A673 (cell line): ENCODE measurements around the gene SLC22A23. TPM values are rescaled to one million over a fixed set of nuclear protein-coding genes. Genes with fewer than 3 reads are reported as not detected.

Source experiments
- Bru-seq: library from RNA; stranded (reverse); fragments of 400-500 nt; gene quantifications from one replicate; lab custom pipeline; 2021; lab: Mats Ljungman, UMichigan
- BruChase-seq, 2 experiments: library from RNA; stranded (reverse); fragments of 400-500 nt; gene quantifications; one replicate each; lab custom pipeline; 2021; lab: Mats Ljungman, UMichigan
- BruUV-seq: library from RNA; stranded (reverse); fragments of 400-500 nt; replicated peaks from 2 replicates; lab custom pipeline; 2021; lab: Mats Ljungman, UMichigan
- CTCF ChIA-PET: fragments of 300-600 bp; sonication (Branson Sonifier 250); formaldehyde crosslinking; loops from one replicate; lab custom pipeline; 2022; ENCODE audit warnings: antibody characterized with exemption; lab: Charles Lee
- POLR2A ChIA-PET: fragments of 300-600 bp; sonication (Branson Sonifier 250); formaldehyde crosslinking; loops from one replicate; lab custom pipeline; 2022; ENCODE audit warnings: antibody characterized with exemption; ENCODE audit not compliant: low non-redundant PET; lab: Charles Lee
- DNase-seq: peaks from one replicate; pipeline ENCODE4 v3.0.0-alpha.2; 2015; ENCODE audit warnings: low spot score
- H3K27ac ChIP-seq: fragments of 200-600 bp; sonication (generic); 2 replicates; pipeline ENCODE4 v1.5.1; 2016; ENCODE audit warnings: mixed run types, low read depth, mild to moderate bottlenecking, mixed read lengths, antibody characterized with exemption, low read length; ENCODE audit not compliant: poor library complexity, severe bottlenecking
- H3K27me3 ChIP-seq: fragments of 200-600 bp; sonication (generic); replicated peaks from 2 replicates; pipeline ENCODE4 v1.6.1; 2017; ENCODE audit warnings: mixed run types, low read depth, mild to moderate bottlenecking, mixed read lengths, antibody characterized with exemption, low read length; ENCODE audit not compliant: insufficient read depth, poor library complexity
- H3K36me3 ChIP-seq: fragments of 200-600 bp; sonication (generic); 2 replicates; pipeline ENCODE4 v1.6.1; 2016; ENCODE audit warnings: mixed run types, mild to moderate bottlenecking, mixed read lengths, antibody characterized with exemption, low read length; ENCODE audit not compliant: insufficient read depth, poor library complexity, severe bottlenecking
- H3K4me1 ChIP-seq: fragments of 200-600 bp; sonication (generic); 2 replicates; pipeline ENCODE4 v1.6.1; 2017; ENCODE audit warnings: mixed run types, mild to moderate bottlenecking, mixed read lengths, antibody characterized with exemption, low read length; ENCODE audit not compliant: insufficient read depth, poor library complexity, severe bottlenecking
- H3K4me3 ChIP-seq: fragments of 200-600 bp; sonication (generic); 2 replicates; pipeline ENCODE4 v1.5.1; 2016; ENCODE audit warnings: low read depth, mixed run types, mild to moderate bottlenecking, mixed read lengths, low read length; ENCODE audit not compliant: poor library complexity, severe bottlenecking
- H3K9me3 ChIP-seq: fragments of 200-600 bp; sonication (generic); 2 replicates; pipeline ENCODE4 v1.6.1; 2016; ENCODE audit warnings: mixed run types, low read depth, mild to moderate bottlenecking, mixed read lengths, antibody characterized with exemption, low read length; ENCODE audit not compliant: poor library complexity, severe bottlenecking
- EZH2 ChIP-seq: fragments of 200-600 bp; sonication (generic); IDR thresholded peaks from 2 replicates; pipeline ENCODE4 v1.6.1; 2017; ENCODE audit warnings: borderline replicate concordance, low read depth, mild to moderate bottlenecking, mixed read lengths, antibody characterized with exemption, low read length; ENCODE audit not compliant: poor library complexity, severe bottlenecking
- intact Hi-C: fragments of 100-400 bp; cut with micrococcal nuclease; formaldehyde crosslinking; loops from one replicate; pipeline ENCODE4 v1.10.0; 2022; ENCODE audit not compliant: unreplicated experiment
- long read RNA-seq: library from polyadenylated mRNA; stranded (forward); transcript quantifications from one replicate; pipeline ENCODE4 v2.0.0, GENCODE V29; 2022
- total RNA-seq: library from RNA; stranded (reverse); gene quantifications from 2 replicates; pipeline ENCODE4 v1.2.3, GENCODE V29; 2021
- TF ChIP-seq, protein P1 (sequence below): fragments of 300-800, 200-600 bp; sonication (generic); conservative IDR thresholded peaks from 2 replicates; pipeline ENCODE4 v1.5.1; 2017; ENCODE audit warnings: low read depth, mild to moderate bottlenecking, antibody characterized with exemption, low read length, moderate library complexity, mixed read lengths

SLC22A23 gene, protein sequence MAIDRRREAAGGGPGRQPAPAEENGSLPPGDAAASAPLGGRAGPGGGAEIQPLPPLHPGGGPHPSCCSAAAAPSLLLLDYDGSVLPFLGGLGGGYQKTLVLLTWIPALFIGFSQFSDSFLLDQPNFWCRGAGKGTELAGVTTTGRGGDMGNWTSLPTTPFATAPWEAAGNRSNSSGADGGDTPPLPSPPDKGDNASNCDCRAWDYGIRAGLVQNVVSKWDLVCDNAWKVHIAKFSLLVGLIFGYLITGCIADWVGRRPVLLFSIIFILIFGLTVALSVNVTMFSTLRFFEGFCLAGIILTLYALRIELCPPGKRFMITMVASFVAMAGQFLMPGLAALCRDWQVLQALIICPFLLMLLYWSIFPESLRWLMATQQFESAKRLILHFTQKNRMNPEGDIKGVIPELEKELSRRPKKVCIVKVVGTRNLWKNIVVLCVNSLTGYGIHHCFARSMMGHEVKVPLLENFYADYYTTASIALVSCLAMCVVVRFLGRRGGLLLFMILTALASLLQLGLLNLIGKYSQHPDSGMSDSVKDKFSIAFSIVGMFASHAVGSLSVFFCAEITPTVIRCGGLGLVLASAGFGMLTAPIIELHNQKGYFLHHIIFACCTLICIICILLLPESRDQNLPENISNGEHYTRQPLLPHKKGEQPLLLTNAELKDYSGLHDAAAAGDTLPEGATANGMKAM
- 6.2 TPM in 2 replicates for total RNA-seq
- percentile 54 among the genes with signal in this experiment for Bru-seq, nascent RNA
- percentile 53 among the genes with signal in this experiment for BruChase-seq, experiment 1, labeled RNA remaining after a 2-hour chase
- BruChase-seq, experiment 2, labeled RNA remaining after a 6-hour chase: percentile 51 among the genes with signal in this experiment
- long read RNA-seq, full-length matches to known transcripts: 2 of 7 reads
- long read RNA-seq, partial matches to known transcripts: 0 of 7 reads
- long read RNA-seq, other reads (novel, unspliced or antisense): 5 of 7 reads

DNA sequence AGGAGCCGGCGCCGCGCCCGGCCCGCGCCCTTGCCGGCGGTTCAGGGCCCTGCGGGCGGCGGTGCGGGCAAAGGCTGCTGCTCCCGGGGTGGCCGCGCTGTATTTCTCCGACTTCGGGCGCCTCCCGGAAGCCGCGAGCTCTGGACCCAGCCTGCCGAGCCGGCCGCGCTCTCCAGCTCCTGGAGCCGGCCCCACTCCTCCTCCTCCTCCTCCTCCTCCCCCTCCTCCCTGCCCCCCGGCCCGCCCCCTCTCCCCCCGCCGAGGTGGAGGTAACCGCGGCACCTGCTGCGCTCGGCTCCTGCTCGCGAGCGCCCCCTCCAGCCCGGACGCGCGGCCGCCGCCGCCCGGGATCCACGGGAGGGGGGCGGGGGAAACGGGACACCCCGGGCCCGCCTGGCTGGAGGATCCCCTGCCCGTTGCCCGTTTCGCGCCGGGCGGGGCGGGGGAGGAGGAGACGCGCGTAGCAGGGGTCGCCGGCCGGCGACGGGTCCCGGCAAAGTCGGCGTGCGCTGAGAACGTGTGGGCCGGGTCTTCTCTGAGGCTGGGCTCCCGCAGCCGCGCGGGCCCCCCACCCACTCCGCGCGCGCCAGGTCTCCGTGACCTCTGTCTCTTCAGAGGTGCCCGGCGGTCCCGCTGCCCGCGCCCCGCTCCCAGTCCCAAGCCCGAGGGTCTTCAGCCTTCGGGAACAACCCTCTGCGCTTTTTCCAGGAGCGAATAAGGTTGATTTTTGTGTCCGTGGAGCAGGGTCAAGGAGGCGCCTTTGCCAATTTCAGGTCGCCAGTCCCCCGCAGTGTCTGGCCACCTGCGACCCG lies at the start of gene SLC22A23:
SLC22A23 (minus strand) TSS at position 153 of the 812 bp plus-strand sequence. CDS start 491 bp downstream, outside the sequence.
- no peaks in the 10 kb centered on the region for H3K27me3 ChIP-seq
- DNase-seq: peak; percentile 66
- CTCF ChIA-PET: interaction anchor here (0.5 to 1.1 kb wide), 2 partner anchors 16 to 54 kb away, joined by 4 to 7 read pairs; no protein-coding TSS in a partner anchor
- H3K9me3 ChIP-seq: no peaks in the 10 kb centered on the region
- H3K4me1 ChIP-seq: peaks cover 7% of the 10 kb centered on the region
- no TSS peak for BruUV-seq
- peak within 1 kb of the TSS; percentile 67 for H3K4me3 ChIP-seq
- POLR2A ChIA-PET: no interaction called here
- TF ChIP-seq EZH2: no peak
- TF ChIP-seq, protein P1, sequence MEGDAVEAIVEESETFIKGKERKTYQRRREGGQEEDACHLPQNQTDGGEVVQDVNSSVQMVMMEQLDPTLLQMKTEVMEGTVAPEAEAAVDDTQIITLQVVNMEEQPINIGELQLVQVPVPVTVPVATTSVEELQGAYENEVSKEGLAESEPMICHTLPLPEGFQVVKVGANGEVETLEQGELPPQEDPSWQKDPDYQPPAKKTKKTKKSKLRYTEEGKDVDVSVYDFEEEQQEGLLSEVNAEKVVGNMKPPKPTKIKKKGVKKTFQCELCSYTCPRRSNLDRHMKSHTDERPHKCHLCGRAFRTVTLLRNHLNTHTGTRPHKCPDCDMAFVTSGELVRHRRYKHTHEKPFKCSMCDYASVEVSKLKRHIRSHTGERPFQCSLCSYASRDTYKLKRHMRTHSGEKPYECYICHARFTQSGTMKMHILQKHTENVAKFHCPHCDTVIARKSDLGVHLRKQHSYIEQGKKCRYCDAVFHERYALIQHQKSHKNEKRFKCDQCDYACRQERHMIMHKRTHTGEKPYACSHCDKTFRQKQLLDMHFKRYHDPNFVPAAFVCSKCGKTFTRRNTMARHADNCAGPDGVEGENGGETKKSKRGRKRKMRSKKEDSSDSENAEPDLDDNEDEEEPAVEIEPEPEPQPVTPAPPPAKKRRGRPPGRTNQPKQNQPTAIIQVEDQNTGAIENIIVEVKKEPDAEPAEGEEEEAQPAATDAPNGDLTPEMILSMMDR: peak; percentile 50
- no peak within 1 kb of the TSS for H3K27ac ChIP-seq
- intact Hi-C loops: loop anchor here (5.0 kb wide), 1 partner anchor 275 kb away; no protein-coding TSS in a partner anchor
- no peaks in the 10 kb centered on the region for H3K36me3 ChIP-seq

DNA sequence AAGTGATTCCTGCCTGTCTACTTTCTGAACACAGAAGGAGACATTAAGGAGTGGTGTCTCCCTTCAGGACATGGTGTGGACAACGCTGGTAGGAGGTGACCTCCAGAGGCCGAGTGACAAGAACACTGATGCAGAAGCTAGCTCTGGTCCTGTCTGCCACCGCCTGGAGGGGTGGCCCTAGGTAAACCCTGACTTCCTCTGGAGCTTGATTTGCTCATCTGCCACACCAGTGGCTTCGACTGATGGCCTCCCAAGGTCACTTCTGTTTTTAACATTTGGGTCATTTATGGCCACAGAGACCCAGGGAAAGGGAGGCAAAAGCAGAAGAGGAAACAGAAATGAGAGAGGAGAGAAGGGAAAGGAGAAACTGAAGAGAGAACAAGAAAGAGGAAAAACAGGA lies 49.4 kb upstream of the SLC22A23 start:
- no TSS peak for BruUV-seq
- no peaks in the 10 kb centered on the region for H3K9me3 ChIP-seq
- H3K36me3 ChIP-seq: no peaks in the 10 kb centered on the region
- H3K4me3 ChIP-seq: no peak overlapping the region
- ChIA-PET POLR2A (no interaction called here), CTCF (no interaction called here)
- no peak overlapping the region for H3K27ac ChIP-seq
- intact Hi-C loops: no loop called here
- peaks cover 17% of the 10 kb centered on the region for H3K4me1 ChIP-seq
- H3K27me3 ChIP-seq: no peaks in the 10 kb centered on the region
- TF ChIP-seq, protein P1: no peak
- TF ChIP-seq EZH2: no peak
- DNase-seq: no peak
